ENCODE results near the gene MSANTD2.

- TF ChIP-seq PRPF4 (IDR thresholded peaks at IDR 0.05; ENCODE audit: insufficient read depth, low read depth, low read length, poor library complexity, severe bottlenecking) (no peak), CTCF (IDR thresholded peaks at IDR 0.05 in 2 of 3, conservative IDR thresholded peaks at IDR 0.05 in 1 of 3; ENCODE audit: insufficient read depth in 2 of 3, low read depth in 1 of 3, low read length in 3 of 3) (no peak), ZNF449 (CRISPR knock-in tag; IDR thresholded peaks at IDR 0.05) (no peak), POLR2A (conservative IDR thresholded peaks at IDR 0.05) (no peak), NFE2L1 (tag; IDR thresholded peaks at IDR 0.05; ENCODE audit: borderline replicate concordance, low read depth) (no peak), NR1H2 (CRISPR knock-in tag; IDR thresholded peaks at IDR 0.05) (no peak), GABPA (tag; conservative IDR thresholded peaks at IDR 0.05; ENCODE audit: low read depth) (no peak), ZNF124 (CRISPR knock-in tag; IDR thresholded peaks at IDR 0.05) (no peak), EGR1 (conservative IDR thresholded peaks at IDR 0.05) (no peak), FOXP4 (CRISPR knock-in tag; IDR thresholded peaks at IDR 0.05; ENCODE audit: borderline replicate concordance) (no peak), NCOA1 (IDR thresholded peaks at IDR 0.05; ENCODE audit: low read depth) (no peak), MAZ (CRISPR knock-in tag; conservative IDR thresholded peaks at IDR 0.05 in 1 of 2, IDR thresholded peaks at IDR 0.05 in 1 of 2) (no peak), RBM17 (IDR thresholded peaks at IDR 0.05; ENCODE audit: borderline replicate concordance, low read depth, low read length) (no peak)
These were observed 31.7 kb upstream of the MSANTD2 start for GRCh38 chr11:124831897-124832296.
